CD4-positive, alpha-beta T cell treated with Interleukin-15 for 4 hours (primary cell): ENCODE data around the gene FPR1.
A peak's percentile ranks its signal among the peaks of the same experiment; 100 is the strongest.

Experiments
- DNase-seq: peaks from one replicate; pipeline ENCODE4 v3.0.0-alpha.2; 2020; ENCODE audit warnings: low spot score

Gene FPR1, protein sequence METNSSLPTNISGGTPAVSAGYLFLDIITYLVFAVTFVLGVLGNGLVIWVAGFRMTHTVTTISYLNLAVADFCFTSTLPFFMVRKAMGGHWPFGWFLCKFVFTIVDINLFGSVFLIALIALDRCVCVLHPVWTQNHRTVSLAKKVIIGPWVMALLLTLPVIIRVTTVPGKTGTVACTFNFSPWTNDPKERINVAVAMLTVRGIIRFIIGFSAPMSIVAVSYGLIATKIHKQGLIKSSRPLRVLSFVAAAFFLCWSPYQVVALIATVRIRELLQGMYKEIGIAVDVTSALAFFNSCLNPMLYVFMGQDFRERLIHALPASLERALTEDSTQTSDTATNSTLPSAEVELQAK

DNA sequence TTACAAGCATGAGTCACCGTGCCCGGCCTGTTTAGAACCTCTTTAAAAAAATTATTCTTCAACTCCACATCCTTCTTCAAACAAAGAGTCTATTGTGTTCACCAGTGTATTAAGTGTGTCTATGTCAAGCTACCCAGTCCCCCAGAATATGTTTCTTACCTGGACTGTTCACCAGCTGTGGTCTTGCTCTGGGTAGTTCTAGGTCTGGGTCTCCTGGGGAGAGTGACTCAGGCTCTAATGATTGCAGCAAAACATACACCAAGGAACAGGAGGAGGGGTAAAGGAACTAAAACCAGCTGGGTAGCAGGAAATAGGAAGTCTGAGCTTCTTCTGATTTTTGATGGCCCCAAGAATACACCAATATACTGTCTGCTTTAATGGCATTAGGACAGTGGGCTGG lies at the start of gene FPR1:
TSS of gene FPR1 (minus strand) at position 224 of the 400 bp plus-strand sequence. CDS start 4,884 bp downstream, outside the sequence.
- no peak for DNase-seq

DNA sequence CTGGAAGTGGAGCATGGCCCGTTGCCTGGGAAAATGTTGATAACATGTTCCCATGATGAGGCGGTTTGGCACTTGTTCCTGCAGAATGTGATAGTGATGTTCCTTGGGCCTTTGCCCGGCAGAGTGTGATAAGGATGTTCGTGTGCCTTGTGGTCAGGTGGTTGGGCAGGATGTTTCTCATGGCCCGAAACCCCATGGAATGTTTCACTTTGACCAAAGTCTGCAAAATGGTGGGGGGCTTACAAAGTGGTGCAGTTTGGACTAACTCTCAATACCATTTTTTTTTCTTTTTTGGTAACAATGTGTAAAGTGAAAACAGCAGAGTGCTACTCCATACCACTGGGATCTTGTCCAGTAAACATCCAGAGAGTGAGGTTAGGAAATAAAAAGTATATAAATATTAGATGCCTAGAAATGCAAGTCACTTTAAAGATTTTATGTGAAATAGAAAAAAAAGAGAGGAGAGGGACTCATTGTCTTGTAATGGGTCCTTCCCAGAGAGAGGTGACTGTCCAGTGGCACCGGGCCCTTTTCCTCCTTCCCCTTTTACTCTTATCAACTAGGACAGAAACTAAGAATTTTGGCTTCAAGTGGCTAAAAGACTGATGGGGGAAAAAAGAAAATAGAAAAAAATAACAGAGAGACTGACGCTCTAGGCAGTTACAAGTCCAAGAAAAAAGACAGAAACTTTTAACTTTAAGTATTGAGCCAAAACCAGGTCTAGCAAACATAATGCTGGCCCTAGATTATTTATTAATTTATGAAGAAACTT lies 49.0 kb upstream of the FPR1 start:
- DNase-seq, result no peak

DNA sequence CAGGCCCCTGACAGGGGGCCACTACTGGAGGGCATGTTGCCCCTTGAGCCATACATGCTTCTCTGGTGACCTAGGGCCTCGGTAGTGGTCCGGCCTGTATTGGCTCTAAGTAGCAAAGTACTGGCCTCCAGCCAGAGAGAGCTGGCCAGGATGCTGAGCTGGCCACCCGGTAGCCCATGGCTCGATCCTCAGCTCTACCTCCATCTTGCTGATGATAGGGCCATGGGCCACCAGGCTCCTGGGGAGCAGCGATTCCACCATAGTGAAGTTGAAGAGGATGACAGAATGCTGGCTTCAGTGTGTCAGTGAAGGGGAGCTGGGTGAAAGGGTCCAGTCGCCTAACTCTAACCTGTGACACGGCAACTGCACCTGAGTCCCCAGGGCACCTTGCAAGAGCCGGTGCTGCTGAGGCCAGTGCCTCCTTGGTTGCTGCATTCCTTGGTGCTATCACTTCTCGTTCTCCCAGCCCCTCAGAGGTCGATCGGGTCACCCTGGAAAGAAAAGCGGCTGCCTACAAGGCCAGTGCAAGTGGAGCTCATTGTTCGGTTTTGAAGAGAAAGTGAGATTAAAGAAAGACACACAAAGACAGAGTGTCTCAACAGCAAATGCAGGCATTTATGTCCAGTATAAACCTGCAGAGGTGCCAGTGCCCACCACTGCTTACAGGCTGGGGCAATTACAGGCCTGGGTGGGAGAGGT lies 48.2 kb upstream of the FPR1 start:
- no peak for DNase-seq

DNA sequence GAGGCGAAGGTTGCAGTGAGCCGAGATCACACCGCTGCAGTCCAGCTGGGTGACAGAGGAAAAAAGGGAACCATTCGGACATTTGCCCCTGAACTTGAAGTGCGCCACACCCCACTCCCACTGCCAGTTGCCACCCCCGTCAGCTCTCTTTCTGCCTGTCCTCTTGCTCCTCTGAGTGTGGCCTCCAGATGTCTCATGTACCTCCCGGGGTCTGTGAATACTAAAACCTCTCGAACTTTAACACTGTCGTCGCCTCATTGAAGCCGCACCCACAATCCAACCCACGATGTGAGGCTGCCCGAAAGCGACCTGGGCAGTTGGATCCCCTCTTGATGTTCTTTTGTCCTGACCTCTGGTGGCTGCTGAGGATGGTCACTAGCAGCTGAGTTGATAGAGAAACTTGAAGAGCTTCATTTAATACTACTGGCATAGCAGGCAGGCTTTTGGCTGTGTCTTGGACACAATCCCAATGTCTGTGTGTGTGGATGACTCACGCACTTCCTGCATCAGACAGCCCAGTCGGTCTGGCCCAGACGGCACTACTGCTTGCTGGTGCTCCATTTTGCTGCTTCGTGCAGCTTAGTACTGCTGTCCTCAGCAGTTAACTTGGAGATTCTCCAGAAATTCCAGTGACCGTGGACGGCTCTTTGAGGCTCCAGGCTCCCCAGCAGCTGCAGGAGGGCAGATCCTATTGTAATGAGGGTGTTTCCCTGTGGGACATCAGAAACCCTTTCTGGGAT lies 47.5 kb upstream of the FPR1 start:
- DNase-seq, result no peak

DNA sequence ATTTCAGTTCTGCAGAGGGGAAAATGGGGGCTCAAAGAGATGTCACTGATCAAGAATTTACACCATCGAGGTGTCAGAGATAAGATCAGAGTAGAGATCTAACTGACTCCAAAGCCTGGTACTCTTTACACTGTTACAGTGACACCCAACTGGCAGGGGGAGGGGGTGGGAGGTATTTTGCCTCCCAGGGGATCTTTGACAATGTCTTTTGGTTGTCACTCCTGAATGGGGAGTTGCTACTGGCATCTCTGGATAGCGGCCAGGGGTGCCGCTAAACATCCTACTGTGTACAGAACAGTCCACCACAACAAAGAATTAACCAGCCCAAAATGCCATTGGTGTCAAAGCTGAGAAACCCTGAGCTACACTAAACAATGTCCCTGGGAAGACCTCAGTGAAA lies 46.4 kb upstream of the FPR1 start:
- no peak for DNase-seq

DNA sequence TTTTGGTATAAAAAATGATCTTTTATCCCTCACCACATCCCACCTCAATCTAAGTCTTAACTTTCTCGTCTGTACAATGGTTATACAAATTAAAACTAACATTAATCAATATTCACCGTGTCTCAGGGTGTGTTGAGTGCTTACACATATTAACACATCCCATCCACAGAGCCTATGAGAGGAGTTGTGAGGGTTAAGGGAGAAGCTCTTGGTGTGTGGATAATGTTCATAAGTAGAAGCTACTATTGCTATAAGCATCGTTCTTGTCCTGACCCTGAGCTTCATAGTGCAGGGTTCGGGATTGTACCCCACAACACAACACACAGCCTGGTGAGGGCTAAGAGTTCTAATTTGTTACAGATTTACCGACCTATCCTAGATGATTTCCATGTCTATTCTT lies 45.8 kb upstream of the FPR1 start:
- no peak for DNase-seq

DNA sequence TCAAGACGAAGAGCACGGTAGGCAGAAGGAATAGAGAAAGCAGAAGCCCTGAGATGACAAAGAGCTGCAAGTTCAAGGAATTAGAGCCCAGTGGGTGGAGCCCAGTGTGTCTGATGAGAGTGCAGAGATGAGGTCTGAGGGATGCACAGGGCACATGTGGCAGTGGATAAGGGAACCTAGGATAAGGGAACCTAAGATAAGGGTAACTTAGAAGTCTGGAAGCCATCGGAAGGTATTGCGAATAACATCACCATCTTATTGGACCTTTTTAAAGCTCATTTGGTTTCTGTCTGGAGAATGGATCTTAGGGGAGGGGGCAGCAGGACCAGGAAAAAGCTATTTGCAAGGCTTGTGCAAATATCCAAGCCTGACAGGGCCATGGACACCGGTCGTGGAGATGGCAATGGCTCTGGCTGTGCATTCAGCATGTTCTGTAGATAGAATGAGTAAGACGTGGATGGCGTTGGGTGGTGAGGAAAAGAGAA lies 44.6 kb upstream of the FPR1 start:
- no peak for DNase-seq

DNA sequence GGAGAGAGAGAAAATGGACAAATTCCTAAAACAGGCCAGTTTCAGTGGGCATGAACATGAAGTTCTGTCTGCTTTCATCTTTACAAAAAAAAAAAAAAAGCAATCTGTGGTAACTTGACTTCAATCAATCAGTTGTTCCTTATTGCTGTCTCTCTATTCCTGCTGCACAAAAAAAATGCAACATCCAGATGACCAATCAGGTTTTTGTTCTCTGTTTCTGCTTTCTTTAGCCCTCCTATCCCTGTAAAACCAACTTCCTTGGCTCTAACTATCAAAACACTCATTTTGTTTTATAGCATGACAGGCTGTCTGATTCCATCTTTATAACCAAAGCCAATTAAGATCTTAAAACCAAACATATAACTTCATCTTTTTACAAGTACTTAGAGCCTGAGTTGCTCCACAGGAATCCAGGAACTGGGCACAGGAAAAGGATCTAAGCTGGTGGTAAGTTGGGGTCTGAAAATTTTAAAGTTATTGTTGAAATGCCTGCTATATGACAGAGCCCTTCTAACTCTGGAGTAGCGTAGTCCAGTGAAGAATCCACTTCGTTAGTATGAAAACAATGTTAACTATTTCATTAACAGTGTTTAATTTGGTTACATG lies 43.3 kb upstream of the FPR1 start, which contains the start of gene FPR3:
TSS of gene FPR3 (plus strand) at position 273 of the 606 bp plus-strand sequence. CDS start 28,592 bp downstream, outside the sequence.
- no peak for DNase-seq

DNA sequence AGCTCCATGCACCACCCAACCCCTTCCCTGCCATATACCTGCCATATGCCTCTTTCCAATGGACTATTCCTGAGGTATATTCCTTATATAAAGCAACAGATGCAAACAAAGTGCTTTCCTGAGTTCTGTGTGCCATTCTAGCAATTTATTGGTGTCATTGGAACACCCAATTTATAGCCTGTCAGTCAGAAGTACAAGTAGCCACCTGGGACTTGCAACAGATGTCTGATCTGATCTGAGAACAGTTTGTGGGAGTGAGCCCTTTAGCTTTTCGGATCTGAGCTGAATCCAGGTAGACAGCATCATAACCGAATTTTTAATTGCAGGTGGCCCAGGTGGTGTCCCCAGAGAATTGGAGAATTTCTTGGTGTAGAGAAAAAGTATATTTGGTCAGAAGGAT lies 42.3 kb upstream of the FPR1 start:
- no peak for DNase-seq

DNA sequence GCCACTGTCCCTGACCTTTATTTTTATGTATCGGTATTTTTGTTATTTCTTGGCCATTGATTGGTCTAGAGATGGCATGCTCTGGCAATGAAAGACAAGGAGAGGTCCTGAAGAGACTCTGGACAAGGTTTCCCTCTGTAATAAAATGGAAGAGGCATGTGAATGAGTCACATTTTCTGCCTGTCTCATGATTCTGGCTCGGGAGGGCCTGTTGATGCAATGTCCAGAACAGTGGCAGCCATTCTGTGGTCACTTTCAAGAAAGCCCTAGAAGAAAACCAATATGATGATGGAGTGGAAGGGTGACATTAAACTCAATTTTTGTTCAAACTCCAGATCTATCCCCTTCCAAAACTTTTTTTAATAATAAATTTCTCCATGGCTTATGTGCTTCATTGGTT lies 41.3 kb upstream of the FPR1 start:
- DNase-seq, result no peak

DNA sequence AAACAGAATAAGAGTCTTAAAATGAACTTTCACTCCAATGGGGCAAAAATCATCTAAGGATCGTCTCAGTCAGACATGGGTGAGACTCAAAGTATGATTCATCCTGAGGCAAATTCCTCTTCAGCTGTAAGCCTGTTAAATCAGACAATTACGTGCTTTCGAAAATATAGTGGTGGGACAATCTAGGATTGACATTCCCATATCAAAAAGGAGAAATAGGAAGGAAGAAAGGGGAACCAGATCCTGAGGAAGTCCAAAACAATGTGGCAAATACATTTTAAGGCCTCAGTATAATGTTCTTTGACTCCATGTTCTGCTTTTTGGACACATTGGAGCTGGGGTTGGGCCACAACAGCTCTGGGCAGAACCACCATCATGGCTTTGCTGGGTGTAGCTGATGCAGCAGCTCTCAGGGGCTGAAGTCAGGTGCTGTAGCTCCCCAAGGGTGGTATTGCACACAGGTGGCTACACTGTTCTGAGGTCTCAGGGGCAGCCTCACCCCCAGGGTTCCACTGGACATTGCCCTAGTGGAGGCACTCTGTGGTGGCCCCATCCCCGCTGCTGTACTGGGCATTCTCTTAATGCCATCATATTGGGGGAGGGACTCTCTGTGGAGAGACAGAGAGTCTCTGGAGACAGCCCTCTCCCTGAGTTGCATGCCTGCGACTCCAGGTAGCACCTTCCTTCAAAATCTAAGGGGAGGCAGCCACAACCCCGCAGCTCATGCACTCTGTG lies 37.5 kb upstream of the FPR1 start:
- DNase-seq, result no peak

DNA sequence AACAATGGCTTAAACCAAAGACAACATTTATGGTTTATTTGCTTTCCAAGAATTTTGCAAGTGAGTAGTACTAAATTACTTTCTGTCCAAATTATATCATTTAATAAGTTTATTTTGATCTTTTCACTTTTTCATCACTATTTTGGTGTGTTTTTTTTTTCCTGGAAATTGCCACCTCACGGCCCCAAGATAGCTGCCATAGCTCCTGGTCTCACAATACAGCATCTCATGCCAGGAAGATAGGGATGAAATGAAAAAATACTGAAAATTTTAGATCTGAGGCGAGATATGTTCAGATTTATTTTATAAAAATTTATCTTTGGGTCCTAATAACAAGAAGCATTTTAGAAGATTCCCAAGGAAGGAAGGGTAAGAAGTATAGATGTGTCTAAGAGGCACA lies 36.4 kb upstream of the FPR1 start:
- no peak for DNase-seq

DNA sequence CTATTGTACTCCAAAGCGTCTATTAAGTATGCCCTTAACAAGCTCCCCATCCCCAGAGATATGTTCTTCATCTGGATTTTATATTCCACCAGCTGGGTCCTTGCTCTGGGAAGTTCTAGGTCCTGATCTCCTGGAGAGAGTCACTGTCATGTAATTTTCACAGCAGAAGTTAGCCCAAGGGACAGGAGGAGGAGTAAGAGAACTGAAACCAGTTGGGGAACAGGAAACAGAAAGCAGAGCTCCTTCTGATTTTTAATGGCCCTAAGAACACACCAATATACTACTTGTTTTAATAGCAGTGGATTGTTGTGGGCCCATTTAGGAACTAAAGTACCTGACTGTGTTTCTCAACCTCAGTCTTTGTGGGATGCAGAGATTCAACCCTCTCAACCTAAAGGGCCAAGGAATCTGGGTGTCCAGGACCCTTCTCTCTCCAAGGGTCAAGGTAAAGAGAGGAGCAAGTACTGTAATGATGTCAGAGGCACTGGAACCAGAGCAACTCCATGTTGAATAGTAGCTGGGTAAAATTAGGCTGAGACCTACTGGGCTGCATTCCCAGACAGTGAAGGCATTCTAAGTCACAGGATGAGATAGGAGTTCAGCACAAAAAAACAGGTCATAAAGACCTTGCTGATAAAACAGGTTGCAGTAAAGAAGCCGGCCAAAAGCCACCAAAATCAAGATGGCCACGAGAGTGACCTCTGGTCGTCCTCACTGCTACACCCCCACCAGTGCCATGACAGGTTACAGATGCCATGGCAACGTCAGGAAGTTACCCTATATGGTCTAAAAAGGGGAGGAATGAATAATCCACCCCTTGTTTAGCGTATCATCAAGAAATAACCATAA lies 35.2 kb upstream of the FPR1 start:
- DNase-seq, result no peak

DNA sequence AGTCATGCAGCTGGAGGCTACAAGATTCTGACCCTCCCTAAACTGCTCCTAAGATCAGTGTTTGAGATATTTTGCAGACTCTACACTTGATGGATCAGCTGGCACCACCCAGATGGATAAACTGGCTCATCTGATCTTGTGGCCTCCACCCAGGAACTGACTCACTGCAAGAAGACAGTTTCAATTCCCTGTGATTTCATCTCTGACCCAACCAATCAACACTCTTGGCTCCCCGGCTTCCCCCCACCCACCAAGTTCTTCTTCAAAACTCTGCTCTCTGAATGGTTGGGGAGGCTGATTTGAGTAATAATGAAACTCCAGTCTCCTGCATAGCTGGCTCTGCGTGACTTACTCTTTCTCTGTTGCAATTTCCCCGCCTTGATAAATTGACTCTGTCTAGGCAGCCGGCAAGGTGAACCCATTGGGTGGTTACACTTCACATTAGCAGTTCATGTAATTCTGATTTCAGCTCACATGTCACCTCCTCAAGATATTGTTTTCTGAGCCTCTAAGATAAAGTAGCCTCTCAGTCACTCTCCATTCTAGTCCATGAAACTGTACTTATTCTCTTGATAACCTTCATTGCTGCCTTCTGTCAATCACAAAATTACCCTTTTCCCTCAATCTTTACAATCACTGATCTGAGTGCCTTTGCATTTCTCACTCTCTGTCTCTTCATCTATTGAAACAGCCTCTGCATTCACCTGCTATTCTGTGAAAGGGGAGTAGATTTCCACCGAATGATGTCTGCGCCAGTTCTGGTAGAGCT lies 33.4 kb upstream of the FPR1 start:
- peak; percentile 18 for DNase-seq

DNA sequence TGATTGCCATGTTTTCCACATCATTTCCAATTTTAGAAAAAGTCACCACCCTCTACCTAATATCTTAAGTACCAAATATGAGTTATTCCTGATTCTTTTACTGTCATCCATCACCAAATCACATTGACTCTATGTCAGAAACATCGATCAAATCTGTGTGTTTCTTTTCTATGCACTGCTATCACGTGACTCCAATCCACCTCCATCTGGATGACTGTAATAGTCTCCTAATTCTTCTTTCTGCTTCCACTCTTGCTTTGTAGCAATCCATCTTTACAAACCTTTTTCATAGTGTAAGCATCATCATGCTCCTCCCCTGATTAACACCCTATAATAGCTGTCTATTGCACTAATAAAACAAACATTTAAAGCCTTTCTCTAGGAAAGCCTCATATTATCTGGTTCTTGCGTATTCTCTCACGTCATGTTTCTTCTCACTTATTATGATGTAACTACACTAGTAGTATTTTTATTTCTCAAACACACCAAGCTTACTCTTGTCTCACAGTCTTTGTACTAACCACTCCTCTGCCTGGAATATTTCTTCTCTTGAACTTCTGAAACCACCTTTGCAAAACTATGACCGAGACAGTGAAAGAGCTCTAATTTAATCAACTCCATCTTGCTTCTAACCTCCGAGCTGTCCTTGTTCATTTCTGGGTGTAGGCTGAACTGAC lies 32.6 kb upstream of the FPR1 start:
- DNase-seq, result no peak

DNA sequence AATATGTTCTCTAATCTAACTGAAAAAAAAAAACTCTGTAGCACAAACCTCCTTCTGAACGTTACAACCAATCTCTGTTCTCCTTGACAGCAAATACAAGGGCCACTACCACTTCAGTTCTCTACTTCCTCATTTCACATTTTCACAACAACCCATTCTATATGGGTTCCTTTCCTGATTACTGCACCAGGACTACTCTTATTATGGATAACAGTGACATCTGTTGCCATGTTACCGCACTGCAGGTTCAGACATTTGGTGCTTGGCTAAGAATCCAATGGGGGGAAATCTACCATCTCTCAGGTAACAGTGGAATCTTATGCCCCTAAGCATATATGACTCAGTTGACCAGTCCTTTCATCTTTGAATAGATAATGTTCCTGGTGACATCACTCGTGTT lies 31.7 kb upstream of the FPR1 start:
- DNase-seq, result no peak

DNA sequence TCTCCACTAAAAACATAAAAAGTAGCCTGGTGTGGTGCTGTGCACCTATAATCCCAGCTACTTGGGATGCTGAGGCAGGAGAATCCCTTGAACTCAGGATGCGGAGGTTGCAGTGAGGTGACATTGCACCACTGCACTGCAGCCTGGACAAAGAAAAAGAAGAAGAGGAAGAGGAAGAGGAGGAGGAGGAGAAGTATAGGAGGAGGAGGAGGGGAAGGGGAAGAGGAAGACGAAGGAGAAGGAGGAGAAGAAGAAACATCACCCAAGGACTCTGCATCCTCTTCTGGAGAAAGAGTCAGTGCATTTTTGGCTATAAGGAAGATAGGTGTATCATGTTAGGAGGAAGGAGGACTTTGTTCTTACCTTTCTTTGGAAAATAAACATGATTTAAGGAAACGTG lies 30.3 kb upstream of the FPR1 start:
- no peak for DNase-seq

DNA sequence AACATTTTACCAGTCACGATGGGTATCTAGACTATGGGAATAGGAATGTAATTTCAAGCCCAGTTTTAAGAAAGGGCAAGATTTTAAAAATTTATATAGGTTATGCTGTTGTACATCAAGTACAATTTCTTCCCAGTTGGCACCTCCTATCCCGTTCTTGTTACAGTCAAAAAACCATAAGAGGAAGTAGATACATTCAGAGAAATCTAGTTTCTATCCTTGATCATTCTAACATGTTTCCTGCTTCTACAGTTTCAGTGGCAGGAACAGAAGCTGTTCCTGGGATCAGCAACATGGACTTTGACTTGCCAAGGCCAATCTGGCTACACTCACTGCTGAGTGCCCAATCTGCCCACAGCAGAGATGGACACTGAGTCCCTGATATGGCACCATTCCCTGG lies 28.6 kb upstream of the FPR1 start:
- no peak for DNase-seq

DNA sequence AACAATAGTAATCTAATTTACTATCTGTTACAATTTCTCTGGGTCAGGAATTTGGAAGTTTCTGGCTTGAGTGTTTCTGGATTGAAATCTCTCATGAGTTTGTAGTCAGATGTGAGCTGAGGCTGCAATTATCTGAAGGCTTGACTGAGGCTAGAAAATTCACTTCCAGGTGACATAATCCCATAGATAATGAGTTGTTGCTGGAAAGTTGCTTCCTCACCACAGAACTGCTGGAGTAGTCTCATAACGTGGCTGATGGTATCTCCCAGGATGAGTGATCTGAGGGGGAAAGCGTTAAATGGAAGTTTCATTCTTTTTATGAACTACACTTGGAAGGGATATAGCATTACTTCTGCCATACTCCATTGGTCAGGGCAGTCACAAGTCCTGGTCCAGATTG lies 28.0 kb upstream of the FPR1 start:
- no peak for DNase-seq
